ENCODE measurements around the gene HDHD5. TPM values are rescaled to one million over a fixed set of nuclear protein-coding genes. Genes with fewer than 3 reads are reported as not detected.

HDHD5 gene
- total RNA-seq, 1 experiment from 2014 or later: 29.2 TPM

- DNase-seq (ENCODE audit: low spot score): no peak
Measured at GRCh38 chr22:17106161-17106784, 52.8 kb downstream of the HDHD5 start.

DNA sequence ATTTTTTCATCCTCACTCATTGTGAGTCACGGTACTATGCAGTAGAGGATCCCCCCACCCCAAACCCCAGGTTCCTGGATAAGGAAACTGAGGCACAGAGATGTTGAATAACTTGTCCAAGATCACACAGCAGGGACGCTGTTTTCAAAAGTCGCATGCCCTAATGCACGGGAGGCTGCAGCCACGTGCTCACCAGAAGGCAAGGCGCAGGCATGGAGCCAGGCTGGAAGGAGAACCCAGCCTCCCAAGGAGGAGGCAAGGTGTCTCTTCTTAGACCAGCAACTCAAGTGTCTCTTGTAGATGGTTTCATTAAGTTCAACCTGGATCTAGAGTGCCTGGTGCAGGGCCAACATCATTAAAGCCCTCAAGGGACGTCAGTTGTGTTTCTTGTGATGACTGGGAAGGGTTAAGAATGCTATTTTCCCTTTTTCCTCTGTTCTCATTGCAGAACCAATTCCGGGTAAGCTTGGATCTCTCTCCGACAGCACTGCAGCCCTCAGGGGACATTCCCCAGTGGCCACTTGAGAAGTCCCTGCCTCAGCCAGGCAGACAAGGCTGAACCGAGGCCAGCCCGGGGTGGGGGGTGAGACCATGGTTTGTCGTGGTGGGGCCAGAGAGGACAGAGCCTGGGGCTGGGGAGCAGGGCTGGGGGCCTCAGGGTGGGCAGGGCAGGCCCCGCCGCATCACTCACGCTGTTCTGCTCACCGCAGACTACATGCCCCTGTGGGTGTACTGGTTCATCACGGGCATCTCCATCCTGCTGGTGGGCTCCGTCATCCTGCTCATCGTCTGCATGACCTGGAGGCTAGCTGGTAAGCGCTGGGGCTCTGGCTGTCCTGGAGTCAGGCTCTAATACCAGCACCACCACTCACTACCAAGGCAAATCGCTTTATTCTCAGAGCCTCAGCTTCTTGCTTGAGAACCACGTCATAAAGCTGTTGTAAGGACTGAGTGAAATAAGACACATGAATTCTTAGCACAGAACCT lies 53.6 kb downstream of the HDHD5 start:
- no peak for DNase-seq (ENCODE audit: low spot score)

DNA sequence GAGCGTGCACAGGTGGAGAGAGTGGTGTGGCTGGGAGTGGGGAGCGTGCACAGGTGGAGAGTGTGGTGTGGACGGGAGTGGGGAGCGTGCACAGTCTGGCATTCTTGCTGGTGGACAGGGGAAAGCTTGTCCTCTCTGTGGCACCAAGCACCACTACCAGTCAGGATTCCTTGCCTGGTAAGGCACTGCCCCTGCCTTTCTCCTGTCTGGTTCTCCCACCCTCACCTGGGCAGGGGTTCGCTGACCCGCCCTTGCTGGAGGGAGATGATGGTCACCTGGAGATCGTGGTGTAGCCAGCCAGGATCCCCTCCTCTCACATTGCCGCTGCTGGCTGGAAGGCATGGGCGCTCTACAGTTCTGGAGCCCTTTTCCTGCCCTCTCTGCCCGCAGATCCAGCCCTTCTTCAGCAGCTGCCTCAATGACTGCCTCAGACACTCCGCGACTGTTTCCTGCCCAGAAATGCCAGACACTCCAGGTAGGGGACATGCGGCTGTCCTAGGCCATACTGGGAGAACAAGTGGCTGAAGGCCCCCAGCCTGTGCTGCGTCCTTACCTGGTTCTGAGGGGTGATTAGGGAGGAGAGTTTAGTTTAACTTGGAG lies 54.6 kb downstream of the HDHD5 start:
- no peak for DNase-seq (ENCODE audit: low spot score)

- no peak for DNase-seq (ENCODE audit: low spot score)
Measured at GRCh38 chr22:17103351-17103750, 55.7 kb downstream of the HDHD5 start.

GRCh38 chr22:17102297-17102667 lies 56.8 kb downstream of the HDHD5 start:
- DNase-seq (ENCODE audit: low spot score): no peak

- no peak for DNase-seq (ENCODE audit: low spot score)
Measured at GRCh38 chr22:17101475-17102296, 57.4 kb downstream of the HDHD5 start.

- DNase-seq (ENCODE audit: low spot score): no peak
Measured at GRCh38 chr22:17100621-17101020, 58.5 kb downstream of the HDHD5 start.

DNA sequence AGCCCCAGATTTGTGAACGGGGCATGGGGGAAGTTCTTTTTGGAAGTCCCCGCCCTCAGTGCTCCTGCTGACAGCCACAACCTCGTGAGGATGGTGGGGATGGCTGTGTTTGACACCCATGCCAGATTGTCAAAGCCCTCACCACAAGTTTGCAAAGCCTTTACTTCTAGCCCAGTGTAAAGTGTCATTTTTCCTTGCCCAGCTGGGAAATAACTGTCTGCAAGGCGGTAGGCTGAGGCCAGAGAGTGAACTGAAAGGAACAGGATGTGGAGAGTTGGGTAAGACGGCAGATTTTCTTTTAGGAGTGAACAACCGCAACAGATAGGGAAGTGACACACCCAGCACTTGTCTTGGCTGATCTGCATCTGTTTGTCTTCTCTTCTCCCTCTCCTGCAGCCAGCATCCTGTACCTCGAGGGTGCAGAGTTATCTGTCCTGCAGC lies 60.7 kb downstream of the HDHD5 start:
- no peak for DNase-seq (ENCODE audit: low spot score)

GRCh38 chr22:17097701-17098100 lies 61.4 kb downstream of the HDHD5 start:
- no peak for DNase-seq (ENCODE audit: low spot score)

GRCh38 chr22:17097062-17097461 lies 62.0 kb downstream of the HDHD5 start:
- no peak for DNase-seq (ENCODE audit: low spot score)

- no peak for DNase-seq (ENCODE audit: low spot score)
Measured at GRCh38 chr22:17096071-17096470, 63.0 kb downstream of the HDHD5 start.

DNA sequence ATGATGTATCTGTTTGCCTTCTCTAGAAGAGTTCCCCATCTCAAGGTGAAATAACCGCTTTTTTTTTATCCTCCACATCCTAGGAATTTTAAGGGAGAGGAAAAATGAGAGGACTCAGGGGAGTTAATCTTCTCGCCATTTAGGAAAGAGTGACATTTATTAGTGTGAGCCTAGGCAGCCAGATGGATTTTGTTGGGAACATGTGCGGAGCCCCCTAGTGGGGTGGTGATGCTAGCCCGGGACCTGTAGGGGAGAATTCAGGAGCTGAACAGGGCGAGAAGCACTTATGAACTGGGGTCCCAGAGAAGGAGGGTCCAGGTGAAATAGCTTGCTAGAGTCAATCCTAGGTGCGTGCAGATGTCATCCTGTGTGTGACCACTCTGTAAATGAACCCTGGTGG lies 63.5 kb downstream of the HDHD5 start:
- DNase-seq (ENCODE audit: low spot score): no peak

- DNase-seq (ENCODE audit: low spot score): no peak
Measured at GRCh38 chr22:17093081-17093480, 66.0 kb downstream of the HDHD5 start.

DNA sequence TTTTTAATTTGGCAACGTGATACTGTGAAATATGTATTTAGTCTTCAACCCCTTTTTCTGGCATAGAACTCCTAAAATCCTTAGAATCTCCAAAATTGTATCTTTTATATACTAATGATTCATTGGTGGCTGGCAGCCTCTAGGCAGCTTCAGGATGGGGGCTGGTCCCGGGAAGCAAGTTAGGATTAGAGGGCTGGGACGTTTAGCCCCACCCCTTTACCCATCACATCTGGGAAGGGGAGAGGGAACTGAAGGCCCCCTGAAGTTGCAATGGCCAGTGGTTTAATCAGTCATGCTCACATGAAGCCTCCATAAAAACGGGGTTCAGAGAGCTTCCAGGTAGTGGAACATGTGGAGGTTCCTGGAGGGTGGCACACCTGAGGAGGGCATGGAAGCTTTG lies 67.2 kb downstream of the HDHD5 start:
- no peak for DNase-seq (ENCODE audit: low spot score)

GRCh38 chr22:17090550-17090949 lies 68.5 kb downstream of the HDHD5 start:
- DNase-seq (ENCODE audit: low spot score): no peak

Other genes with a start within 250 kb of the HDHD5 start
- gene GAB4, start 151.1 kb downstream of the HDHD5 start, total RNA-seq (2014; rRNA removed; shearing (Covaris generic)): not detected in 2 replicates
- 4.7 and 5.2 TPM in 2 replicates for gene IL17RA, start 74.3 kb downstream of the HDHD5 start, total RNA-seq (2014; rRNA removed; shearing (Covaris generic))
- 0.05 and 0.24 TPM in 2 replicates for gene TMEM121B, start 37.9 kb downstream of the HDHD5 start, total RNA-seq (2014; rRNA removed; shearing (Covaris generic))
- gene ADA2, start 60.2 kb upstream of the HDHD5 start, total RNA-seq (2014; rRNA removed; shearing (Covaris generic)): not detected in 2 replicates
- gene CECR2, start 210.2 kb upstream of the HDHD5 start, total RNA-seq (2014; rRNA removed; shearing (Covaris generic)): not detected in 2 replicates

Measured in A172 (cell line).